GM18868 (cell line): ENCODE results near the gene NUCB1.

Experiments
- ATAC-seq: cut with Tn5 transposase; IDR thresholded peaks from one replicate; pipeline ENCODE4 v1.9.1; 2021; ENCODE audit warnings: mild to moderate bottlenecking, moderate library complexity; ENCODE audit not compliant: unreplicated experiment

Gene NUCB1

DNA sequence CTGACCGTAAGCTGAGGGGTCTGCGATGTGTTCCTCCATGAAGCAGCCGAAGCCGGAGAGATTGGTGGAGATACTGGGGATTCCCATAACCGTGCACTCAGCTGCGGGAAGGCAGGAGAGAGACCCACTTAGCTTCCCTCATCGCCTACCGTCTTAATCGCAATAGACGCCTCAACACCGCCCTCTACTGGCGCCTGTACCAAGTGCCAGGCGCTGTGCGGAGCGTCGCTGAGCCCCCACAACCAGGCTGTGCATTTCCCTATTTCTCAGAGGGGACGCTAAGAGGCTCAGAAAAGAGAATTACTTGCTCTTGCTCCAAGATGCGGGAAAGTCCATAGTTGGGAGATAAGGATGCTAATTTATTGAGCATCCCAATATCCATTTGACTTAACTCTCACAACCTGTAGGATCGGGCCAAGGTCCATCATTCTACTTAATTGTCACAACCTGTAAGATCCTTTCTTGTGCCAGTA lies 70.8 kb downstream of the NUCB1 start:
- no peak for ATAC-seq
